ENCODE measurements around the gene TSFM. TPM values are rescaled to one million over a fixed set of nuclear protein-coding genes. Genes with fewer than 3 reads are reported as not detected.
"Not testable (repeated sequence)": the region's sequence is repeated elsewhere in the genome, so short reads cannot be mapped to it uniquely, and the experiment has no call there.

TSFM gene
- total RNA-seq, 1 donor: 17.2 TPM

DNA sequence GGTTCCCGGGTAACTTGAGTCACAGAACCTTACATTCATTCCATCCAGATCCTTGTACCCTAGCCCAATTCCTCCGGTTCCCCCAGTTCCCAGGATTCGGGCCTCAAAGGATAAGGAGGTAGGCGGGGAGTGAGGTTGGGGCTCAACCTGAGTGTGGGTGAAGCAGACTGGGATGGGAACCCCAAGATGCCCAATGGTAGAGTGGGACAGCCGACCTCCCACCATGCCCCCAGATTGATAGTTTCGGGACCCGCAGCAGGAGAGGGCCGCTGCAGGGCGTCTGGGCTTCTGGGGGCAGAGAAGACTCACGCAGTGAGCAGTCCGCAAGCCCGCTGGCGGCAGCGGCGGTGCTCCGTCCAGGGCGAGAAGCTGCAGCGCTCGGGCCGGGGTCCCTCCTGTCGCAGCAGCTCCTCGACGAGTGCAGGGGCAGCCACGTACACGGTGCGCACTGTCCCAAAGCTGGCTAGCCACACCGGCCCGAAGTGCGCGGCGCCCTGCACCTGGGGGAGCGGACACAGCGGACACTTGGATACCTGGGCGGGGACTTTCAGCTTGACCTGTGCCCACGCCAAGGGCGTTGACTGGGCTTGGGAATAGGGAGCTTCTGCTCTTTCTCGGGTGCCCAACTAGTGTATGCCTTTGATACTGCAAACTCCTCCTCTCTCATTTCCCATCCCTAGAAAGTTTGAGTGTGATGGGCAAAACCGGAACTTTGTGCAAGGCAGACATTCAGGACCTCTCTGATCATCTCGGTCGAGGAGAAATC, 16.7 kb upstream of the TSFM start:
- Histone ChIP-seq H3K4me3 (ENCODE audit: low read length) (peak overlapping the region; percentile 30), H3K4me1 (ENCODE audit: insufficient read depth, low read length) (peaks cover 32% of the 10 kb centered on the region), H3K9me3 (ENCODE audit: low read depth, low read length) (no peaks in the 10 kb centered on the region), H3K27me3 (ENCODE audit: insufficient read depth, low read length) (peaks cover 39% of the 10 kb centered on the region)

DNA sequence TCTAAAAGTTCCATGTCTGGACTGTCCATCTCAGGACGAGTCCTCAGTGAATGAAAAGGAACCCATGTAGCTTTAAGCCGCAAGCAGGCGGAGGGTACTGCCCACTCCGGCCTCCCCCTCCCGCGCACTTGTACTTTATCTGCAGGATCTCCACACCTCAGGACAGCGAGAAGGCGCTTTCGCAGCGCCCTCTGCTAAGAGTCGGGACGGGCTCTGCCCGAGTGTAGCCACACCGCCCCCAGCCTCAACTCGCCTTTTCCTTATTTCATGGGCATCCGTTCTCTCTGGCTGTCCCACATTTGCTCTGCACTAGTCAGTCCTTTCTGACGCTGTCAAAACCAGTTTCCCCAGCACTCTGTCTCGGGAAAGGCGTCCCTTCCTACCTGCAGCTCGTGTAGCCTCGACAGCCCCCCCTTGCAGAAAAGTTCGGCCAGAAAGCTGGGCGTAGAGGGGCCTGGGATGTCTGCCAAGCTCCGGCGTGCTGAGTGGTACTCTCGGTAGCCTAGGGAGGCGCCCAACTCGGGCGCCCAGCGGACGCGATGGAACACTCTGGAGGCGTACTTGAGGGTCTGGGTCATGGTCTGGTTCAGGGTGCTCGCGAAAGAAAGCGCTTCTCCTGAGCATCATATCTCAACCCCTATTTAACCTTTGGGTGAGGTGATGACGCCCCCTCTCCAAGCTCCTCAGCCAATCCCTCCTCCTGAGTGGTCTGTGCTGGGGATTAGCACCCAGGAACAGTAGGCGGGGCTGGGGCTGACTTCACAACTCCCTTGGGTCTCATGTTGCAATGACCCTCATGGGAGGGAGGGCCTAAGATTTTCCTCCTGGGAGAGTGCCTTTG, 15.9 kb upstream of the TSFM start, which contains the start of gene CYP27B1:
Gene CYP27B1, minus strand, starts transcription at position 615 of the 841 bp plus-strand sequence. Its CDS starts 37 bp downstream, at position 578.
- peaks cover 40% of the 10 kb centered on the region for H3K4me1 ChIP-seq (ENCODE audit: insufficient read depth, low read length)
- no peaks in the 10 kb centered on the region for H3K9me3 ChIP-seq (ENCODE audit: low read depth, low read length)
- H3K27me3 ChIP-seq (ENCODE audit: insufficient read depth, low read length): peaks cover 39% of the 10 kb centered on the region
- no peak within 1 kb of the TSS for H3K4me3 ChIP-seq (ENCODE audit: low read length)

DNA sequence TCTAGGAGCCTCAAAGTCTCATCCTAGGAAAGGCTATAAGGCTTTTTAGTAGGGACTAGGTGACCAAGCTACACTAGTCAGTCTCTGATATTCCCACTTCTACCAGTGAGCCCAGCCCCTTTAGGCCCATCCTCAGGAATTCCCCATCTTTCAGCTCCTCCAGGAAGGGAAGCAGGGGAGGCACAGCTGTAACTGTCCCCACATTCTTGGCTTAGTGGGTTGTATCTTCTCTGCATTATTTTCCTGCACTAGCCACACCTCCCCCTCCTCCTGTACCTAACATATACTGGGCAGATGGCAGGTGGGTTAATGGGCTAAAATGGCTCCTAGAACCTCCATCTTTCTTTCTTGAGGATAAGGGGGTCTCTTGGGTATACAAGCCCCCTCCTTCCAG, 15.3 kb upstream of the TSFM start:
- Histone ChIP-seq H3K9me3 (ENCODE audit: low read depth, low read length) (no peaks in the 10 kb centered on the region), H3K4me3 (ENCODE audit: low read length) (no peak overlapping the region), H3K27me3 (ENCODE audit: insufficient read depth, low read length) (peaks cover 39% of the 10 kb centered on the region), H3K4me1 (ENCODE audit: insufficient read depth, low read length) (peaks cover 42% of the 10 kb centered on the region)

DNA sequence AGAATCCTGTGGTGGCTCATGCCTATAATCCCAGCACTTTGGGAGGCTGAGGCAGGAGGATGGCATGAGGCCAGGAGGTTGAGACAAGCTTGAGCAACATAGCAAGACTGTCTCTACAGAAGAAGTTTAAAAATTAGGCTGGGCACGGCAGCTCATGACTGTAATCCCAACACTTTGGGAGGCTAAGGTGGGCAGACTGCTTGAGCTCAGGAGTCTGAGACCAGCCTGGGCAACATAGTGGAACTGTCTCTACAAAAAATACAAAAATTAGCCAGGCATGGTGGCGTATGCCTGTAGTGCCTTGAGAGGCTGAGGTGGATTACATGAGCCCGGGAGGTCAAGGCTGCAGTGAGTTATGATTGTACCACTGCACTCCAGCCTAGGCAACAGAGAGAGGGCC, 14.7 kb upstream of the TSFM start:
- Histone ChIP-seq H3K4me3 (ENCODE audit: low read length) (no peak overlapping the region), H3K27me3 (ENCODE audit: insufficient read depth, low read length) (peaks cover 39% of the 10 kb centered on the region), H3K9me3 (ENCODE audit: low read depth, low read length) (no peaks in the 10 kb centered on the region), H3K4me1 (ENCODE audit: insufficient read depth, low read length) (peaks cover 47% of the 10 kb centered on the region)

DNA sequence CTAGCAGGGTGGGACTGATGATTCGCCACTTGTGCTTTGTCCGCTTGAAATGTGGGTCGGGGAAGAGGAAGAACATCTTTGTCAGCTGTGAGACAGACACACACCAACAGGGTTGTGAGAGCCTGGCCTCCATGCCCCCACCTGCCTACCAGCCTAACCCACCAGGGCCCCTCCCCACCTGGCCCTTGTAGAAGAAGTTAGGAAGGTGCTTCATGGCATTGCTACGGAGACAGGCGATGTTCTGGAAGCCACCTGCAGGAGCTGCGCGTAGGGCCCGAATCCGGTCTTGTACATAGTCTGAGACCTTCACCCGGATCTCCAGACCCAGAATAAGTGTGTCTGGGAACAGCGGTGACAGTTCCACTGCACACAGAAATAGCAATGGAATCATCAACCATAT, 13.0 kb upstream of the TSFM start:
- Histone ChIP-seq H3K4me3 (ENCODE audit: low read length) (no peak overlapping the region), H3K4me1 (ENCODE audit: insufficient read depth, low read length) (peaks cover 48% of the 10 kb centered on the region), H3K27me3 (ENCODE audit: insufficient read depth, low read length) (peaks cover 31% of the 10 kb centered on the region), H3K9me3 (ENCODE audit: low read depth, low read length) (no peaks in the 10 kb centered on the region)

DNA sequence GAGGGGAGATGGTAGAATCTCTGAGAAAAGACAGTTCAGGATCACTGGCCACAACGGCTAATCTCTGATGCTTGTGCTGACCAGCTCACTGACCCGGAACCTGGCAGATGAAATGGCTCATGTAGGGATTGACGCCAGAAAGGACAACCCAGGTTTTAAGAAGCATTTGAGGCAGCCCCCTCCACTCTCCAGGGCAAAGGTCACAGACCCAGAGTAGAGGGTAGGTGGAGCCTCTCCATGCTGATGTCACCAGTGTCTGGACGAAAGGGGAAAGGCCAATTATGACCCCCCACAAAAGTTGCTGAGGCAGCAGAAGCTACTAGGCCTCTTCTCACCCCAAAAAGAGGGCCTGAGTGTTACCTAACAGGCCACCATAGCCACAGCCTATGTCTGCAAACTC, 11.9 kb upstream of the TSFM start:
- H3K4me1 ChIP-seq (ENCODE audit: insufficient read depth, low read length): peaks cover 40% of the 10 kb centered on the region
- no peak overlapping the region for H3K4me3 ChIP-seq (ENCODE audit: low read length)
- no peaks in the 10 kb centered on the region for H3K9me3 ChIP-seq (ENCODE audit: low read depth, low read length)
- H3K27me3 ChIP-seq (ENCODE audit: insufficient read depth, low read length): peaks cover 20% of the 10 kb centered on the region

DNA sequence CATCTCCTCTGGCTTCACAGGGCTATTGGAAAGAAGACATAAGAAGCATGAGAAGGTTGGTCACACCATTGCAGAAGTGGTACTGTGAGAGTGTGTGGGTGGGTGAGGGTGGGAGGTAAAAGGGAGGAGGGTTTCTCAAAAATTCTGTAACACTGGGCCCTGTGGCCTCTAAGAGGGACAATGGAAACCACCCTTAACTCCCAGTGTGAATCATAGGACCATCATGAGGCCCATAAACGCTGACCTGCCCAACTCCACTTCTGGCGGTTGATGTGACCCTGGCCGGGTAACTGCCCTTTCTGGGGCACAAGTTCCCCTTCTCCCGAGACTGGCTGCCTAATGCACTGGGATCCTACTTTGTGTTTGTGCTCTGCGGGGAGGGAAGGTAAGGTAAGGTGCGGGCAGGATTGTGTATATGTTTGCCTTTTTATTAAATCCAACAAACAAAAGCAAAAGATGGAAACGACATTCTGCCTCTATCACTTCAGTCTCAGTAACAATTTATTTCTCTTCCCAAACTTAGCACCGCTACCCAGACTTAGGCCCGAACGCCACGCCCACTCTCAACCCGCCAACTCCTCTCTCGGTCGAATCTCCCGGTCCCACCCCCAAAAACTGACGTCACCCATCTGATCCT, 11.2 kb upstream of the TSFM start:
- H3K9me3 ChIP-seq (ENCODE audit: low read depth, low read length): no peaks in the 10 kb centered on the region
- peak overlapping the region; percentile 74 for H3K4me3 ChIP-seq (ENCODE audit: low read length)
- peaks cover 14% of the 10 kb centered on the region for H3K27me3 ChIP-seq (ENCODE audit: insufficient read depth, low read length)
- peaks cover 36% of the 10 kb centered on the region for H3K4me1 ChIP-seq (ENCODE audit: insufficient read depth, low read length)

DNA sequence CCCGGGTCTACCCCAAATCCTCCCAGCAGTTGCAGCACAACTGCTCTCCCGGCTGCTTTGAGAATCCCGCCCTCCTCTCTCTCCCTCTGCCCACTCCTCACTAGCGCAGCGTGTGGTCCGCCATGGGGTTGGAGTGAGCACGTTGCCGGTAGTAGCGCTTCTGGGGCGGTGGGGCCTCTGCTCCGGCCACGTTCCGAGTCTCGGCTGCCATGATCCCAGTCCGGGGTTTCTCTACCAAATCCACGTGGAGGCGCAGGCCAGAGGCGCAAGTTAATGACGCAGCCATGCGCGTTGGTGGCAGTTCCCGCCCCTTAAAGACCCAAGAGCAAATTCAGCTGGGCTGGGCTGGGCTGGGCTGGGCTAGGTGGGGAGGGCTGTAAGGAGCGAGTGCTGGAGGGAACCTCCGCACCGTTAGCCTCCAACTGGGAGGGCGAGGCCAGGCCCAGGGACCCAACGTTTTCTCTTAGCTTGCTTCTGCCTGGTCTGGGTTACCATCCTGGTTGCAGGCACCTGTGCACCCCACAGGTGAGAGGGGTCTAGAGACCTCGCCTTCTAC, 10.6 kb upstream of the TSFM start, which contains the start of gene METTL1:
Gene METTL1, minus strand, starts transcription at position 233 of the 556 bp plus-strand sequence. Its CDS starts 22 bp downstream, at position 211.
- Histone ChIP-seq H3K27me3 (ENCODE audit: insufficient read depth, low read length) (peaks cover 8% of the 10 kb centered on the region), H3K9me3 (ENCODE audit: low read depth, low read length) (no peaks in the 10 kb centered on the region), H3K4me1 (ENCODE audit: insufficient read depth, low read length) (peaks cover 30% of the 10 kb centered on the region), H3K4me3 (ENCODE audit: low read length) (peak within 1 kb of the TSS; percentile 74)

DNA sequence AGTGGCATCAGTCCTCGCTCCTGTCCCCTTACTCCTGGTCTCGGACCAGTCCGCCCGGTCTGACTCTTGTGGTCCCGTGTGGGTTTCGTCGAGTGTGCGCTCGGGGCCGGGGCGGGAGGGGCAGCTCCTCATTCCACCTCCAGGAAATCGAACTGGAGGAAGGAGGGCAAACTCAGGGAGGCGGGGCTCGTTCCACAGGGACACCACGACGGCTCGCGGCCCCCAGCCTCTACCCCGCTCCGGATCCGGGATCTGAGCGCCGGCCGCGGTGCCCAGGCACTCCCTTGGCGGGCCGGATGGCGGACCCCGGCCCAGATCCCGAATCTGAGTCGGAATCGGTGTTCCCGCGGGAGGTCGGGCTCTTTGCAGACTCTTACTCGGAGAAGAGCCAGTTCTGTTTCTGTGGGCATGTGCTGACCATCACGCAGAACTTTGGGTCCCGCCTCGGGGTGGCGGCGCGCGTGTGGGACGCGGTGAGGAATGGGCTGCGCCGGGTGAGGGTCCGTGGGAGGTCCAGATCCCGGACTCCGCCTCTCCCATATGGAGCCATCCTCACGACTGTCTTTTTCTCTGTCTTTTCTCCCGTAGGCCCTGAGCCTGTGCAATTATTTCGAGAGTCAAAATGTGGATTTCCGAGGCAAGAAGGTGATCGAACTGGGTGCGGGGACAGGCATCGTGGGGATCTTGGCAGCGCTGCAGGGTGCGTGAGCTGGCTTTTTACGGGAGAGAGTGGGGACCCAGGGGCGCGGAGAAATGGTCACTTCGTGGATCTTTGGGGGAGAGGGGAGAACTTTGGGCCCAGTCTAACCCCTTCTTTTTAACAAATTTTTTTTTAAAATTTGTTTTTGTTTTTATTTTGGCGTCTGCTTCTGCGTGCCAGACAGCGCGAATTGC, 9.9 kb upstream of the TSFM start, which contains the start of gene EEF1AKMT3:
Gene EEF1AKMT3, plus strand, starts transcription at position 186 of the 894 bp plus-strand sequence. Its CDS starts 111 bp downstream, at position 297.
- Histone ChIP-seq H3K27me3 (ENCODE audit: insufficient read depth, low read length) (peaks cover under 1% of the 10 kb centered on the region), H3K9me3 (ENCODE audit: low read depth, low read length) (no peaks in the 10 kb centered on the region), H3K4me1 (ENCODE audit: insufficient read depth, low read length) (peaks cover 29% of the 10 kb centered on the region), H3K4me3 (ENCODE audit: low read length) (peak within 1 kb of the TSS; percentile 74)

DNA sequence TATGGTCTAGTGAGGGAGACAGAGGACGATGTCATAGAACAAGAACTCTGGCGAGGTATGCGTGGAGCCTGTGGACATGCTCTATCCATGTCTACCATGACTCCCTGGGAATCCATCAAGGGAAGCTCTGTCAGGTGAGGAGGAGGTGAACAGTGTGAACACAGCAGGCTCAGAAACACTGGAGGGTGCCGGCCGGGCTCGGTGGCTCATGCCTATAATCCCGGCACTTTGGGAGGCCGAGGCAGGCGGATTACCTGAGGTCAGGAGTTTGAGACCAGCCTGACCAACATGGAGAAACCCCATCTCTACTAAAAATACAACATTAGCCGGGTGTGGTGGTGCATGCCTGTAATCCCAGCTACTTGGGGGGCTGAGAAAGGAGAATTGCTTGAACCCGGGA, 8.0 kb upstream of the TSFM start:
- not testable (repeated sequence) for H3K27me3 ChIP-seq (ENCODE audit: insufficient read depth, low read length); H3K4me3 ChIP-seq (ENCODE audit: low read length); H3K9me3 ChIP-seq (ENCODE audit: low read depth, low read length)
- peaks cover 29% of the 10 kb centered on the region for H3K4me1 ChIP-seq (ENCODE audit: insufficient read depth, low read length)

DNA sequence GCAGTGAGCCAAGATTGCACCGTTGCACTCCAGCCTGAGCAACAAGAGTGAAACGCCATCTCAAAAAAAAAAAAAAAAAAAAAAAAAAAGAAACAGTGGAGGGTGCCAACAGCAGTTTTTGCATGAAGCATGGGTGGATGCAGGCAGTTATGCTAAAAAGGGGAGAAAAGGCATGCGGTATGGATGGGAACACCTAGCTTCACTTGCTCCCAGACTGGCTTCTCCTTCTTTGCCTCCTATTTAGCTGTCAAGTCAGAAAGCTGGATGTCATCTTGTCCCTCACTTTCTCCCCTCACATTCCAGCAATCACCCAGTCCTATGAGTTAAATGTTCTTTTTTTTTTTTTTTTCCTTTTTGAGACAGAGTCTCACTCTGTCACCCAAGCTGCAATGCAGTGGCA, 7.5 kb upstream of the TSFM start:
- Histone ChIP-seq H3K4me1 (ENCODE audit: insufficient read depth, low read length) (peaks cover 29% of the 10 kb centered on the region), H3K4me3 (ENCODE audit: low read length) (no peak overlapping the region), H3K9me3 (ENCODE audit: low read depth, low read length) (no peaks in the 10 kb centered on the region), H3K27me3 (ENCODE audit: insufficient read depth, low read length) (no peaks in the 10 kb centered on the region)

DNA sequence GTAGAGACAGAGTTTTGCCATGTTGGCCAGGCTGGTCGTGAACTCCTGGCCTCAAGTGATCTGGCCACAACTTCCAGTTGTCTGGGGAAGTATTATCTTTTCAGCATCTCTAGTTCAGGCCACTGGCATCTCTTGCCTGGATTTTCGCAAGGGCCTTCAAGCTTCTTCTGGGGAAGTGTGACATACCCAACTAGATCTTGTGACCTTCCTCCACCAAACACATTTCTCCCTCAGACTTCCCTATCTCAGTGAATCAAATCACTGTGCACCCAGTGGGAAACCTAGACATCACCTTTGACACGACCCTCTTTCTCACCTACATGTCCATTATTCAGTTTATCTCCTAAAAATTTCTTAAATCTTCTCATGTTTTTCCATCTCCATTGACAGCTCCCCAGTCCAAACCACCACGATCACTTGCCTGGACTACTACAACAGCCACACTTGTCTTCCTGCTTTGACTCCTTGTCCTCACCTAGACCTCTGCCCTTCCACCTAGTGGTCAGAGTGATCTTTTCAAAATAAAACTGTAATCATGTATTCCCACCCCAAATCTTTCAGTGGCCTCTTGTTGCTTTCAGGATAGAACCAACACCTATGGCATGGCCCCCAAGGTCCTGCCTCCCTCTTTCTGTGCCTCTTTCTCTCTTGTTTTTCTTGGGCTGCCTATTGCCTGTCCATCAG, 6.9 kb upstream of the TSFM start:
- Histone ChIP-seq H3K4me1 (ENCODE audit: insufficient read depth, low read length) (peaks cover 34% of the 10 kb centered on the region), H3K9me3 (ENCODE audit: low read depth, low read length) (no peaks in the 10 kb centered on the region), H3K27me3 (ENCODE audit: insufficient read depth, low read length) (no peaks in the 10 kb centered on the region), H3K4me3 (ENCODE audit: low read length) (no peak overlapping the region)

DNA sequence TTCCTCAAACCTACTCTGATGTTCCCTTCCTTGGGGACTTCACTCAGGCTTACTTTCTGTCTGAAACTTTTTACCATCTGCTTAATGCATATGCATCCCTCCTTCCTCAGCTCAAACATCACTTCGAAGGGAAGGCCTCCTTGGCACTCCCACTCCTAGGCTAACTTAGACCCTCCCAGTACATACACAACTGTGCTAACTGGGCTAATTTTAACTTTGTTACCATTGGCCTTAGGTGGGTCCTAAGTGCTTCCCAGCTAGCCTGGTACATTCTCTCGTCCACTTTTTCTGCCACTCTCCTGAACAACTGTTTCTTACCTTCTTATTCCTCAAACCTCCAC, 6.4 kb upstream of the TSFM start:
- Histone ChIP-seq H3K27me3 (ENCODE audit: insufficient read depth, low read length) (no peaks in the 10 kb centered on the region), H3K4me1 (ENCODE audit: insufficient read depth, low read length) (peaks cover 34% of the 10 kb centered on the region), H3K4me3 (ENCODE audit: low read length) (no peak overlapping the region), H3K9me3 (ENCODE audit: low read depth, low read length) (no peaks in the 10 kb centered on the region)
